HG03175 (cell line): Measurements from ENCODE around the gene GNG4.

ENCODE experiments used
- ATAC-seq: cut with Tn5 transposase; IDR thresholded peaks from one replicate; pipeline ENCODE4 v1.9.1; 2021; ENCODE audit warnings: mild to moderate bottlenecking, moderate library complexity; ENCODE audit not compliant: unreplicated experiment

Gene GNG4

GRCh38 chr1:235500971-235501540 lies 148.5 kb downstream of the GNG4 start:
- no peak for ATAC-seq
